GM12878 (cell line): Measurements from ENCODE around the gene EVX1. TPM values are rescaled to one million over a fixed set of nuclear protein-coding genes. Genes with fewer than 3 reads are reported as not detected.

Source experiments
- BACH1 ChIP-seq: fragments of 450-650 bp; IDR thresholded peaks from 2 replicates; pipeline ENCODE4 v1.6.1; 2017; ENCODE audit warnings: mild to moderate bottlenecking, borderline replicate concordance
- EGR1 ChIP-seq, 2 experiments: IDR thresholded peaks; 1 replicate in 1 of 2; 2 replicates in 1 of 2; pipeline ENCODE4 v1.6.1; 2011 to 2012; ENCODE audit warnings: low read depth in 2 of 2, low read length in 2 of 2, borderline replicate concordance in 1 of 2, mild to moderate bottlenecking in 1 of 2, moderate library complexity in 1 of 2
- KDM1A ChIP-seq: fragments of 200-600 bp; sonication (generic); IDR thresholded peaks from 2 replicates; pipeline ENCODE4 v1.6.1; 2016; ENCODE audit warnings: borderline replicate concordance
- PAX5 ChIP-seq: IDR thresholded peaks from 2 replicates; pipeline ENCODE4 v1.6.1; 2011; ENCODE audit warnings: low read depth, low read length, borderline replicate concordance
- POLR2AphosphoS2 ChIP-seq: IDR thresholded peaks from 2 replicates; pipeline ENCODE4 v1.6.1; 2011; ENCODE audit warnings: low read depth, mild to moderate bottlenecking, low read length, improper control_type of control experiment, moderate library complexity
- RBBP5 ChIP-seq: fragments of 200-600 bp; sonication (generic); conservative IDR thresholded peaks from 2 replicates; pipeline ENCODE4 v1.6.1; 2016
- SMARCA5 ChIP-seq: fragments of 450-650 bp; IDR thresholded peaks from 2 replicates; pipeline ENCODE4 v1.6.1; 2017; ENCODE audit warnings: mild to moderate bottlenecking
- ZNF217 ChIP-seq: fragments of 450-650 bp; IDR thresholded peaks from 2 replicates; pipeline ENCODE4 v1.6.1; 2017; ENCODE audit warnings: antibody characterized with exemption, mild to moderate bottlenecking
- polyA plus RNA-seq, 11 experiments: library from polyadenylated mRNA; depleted of rRNA in 4 of 11; unstranded in 6 of 11; stranded (reverse) in 5 of 11; fragments of >200 nt; fragmentation: Nextera tagmentation in 4 of 11; fragmentation: Illumina TruSeq in 1 of 11; extraction: Ambion mirVana in 4 of 11; extraction: Trizol in 1 of 11; gene quantifications; 1 replicate in 1 of 11; 2 replicates in 10 of 11; pipeline versions ENCODE4 v1.2.1 to v1.2.3, GENCODE V29; 2011 to 2016; ENCODE audit warnings: inconsistent platforms in 2 of 11, missing spikeins in 2 of 11, low read depth in 1 of 11
- total RNA-seq, 4 experiments: library from RNA; depleted of rRNA in 3 of 4; stranded (reverse); fragments of >200 nt in 3 of 4; fragmentation: Illumina TruSeq in 1 of 4; extraction: Trizol in 1 of 4; gene quantifications; 2 replicates each; pipeline versions ENCODE4 v1.2.1 to v1.2.3, GENCODE V29; 2013 to 2021
- TF ChIP-seq, protein P1 (sequence below): IDR thresholded peaks from 2 replicates; pipeline ENCODE4 v1.6.1; 2012; ENCODE audit warnings: improper control_type of control experiment, low read depth, low read length; ENCODE audit not compliant: insufficient replicate concordance
- TF ChIP-seq, protein P2 (sequence below): fragments of 450-650 bp; IDR thresholded peaks from 2 replicates; pipeline ENCODE4 v1.6.1; 2014; ENCODE audit warnings: mild to moderate bottlenecking
- TF ChIP-seq, protein P3 (sequence below): IDR thresholded peaks from 2 replicates; pipeline ENCODE4 v1.6.1; 2012; ENCODE audit warnings: mild to moderate bottlenecking, low read depth, low read length

Gene EVX1
- total and polyA plus RNA-seq, 10 of the 15 experiments (the other 5 are each of a cell fraction or from before 2014, with no cell fraction given), result not detected

DNA sequence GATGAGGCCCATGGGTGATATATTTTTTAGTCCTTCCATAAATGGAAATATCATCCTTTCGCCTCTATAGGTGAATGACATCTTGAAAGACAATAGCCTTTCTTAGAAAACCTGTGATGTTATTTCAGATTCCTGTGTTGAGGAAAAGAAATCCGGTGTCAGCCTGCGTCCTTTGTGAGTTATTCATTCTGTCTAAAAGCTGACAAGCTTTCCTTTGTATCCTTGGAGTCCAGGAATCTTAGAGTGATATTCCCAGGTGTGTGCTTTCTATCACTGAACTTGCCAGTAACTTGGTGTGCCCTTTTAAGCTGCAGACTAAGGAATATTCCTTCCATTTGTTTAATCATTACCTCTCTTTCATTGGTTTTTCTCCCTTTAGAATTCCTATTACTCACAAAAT, 41.0 kb downstream of the EVX1 start (continued):
- TF ChIP-seq, protein P1, sequence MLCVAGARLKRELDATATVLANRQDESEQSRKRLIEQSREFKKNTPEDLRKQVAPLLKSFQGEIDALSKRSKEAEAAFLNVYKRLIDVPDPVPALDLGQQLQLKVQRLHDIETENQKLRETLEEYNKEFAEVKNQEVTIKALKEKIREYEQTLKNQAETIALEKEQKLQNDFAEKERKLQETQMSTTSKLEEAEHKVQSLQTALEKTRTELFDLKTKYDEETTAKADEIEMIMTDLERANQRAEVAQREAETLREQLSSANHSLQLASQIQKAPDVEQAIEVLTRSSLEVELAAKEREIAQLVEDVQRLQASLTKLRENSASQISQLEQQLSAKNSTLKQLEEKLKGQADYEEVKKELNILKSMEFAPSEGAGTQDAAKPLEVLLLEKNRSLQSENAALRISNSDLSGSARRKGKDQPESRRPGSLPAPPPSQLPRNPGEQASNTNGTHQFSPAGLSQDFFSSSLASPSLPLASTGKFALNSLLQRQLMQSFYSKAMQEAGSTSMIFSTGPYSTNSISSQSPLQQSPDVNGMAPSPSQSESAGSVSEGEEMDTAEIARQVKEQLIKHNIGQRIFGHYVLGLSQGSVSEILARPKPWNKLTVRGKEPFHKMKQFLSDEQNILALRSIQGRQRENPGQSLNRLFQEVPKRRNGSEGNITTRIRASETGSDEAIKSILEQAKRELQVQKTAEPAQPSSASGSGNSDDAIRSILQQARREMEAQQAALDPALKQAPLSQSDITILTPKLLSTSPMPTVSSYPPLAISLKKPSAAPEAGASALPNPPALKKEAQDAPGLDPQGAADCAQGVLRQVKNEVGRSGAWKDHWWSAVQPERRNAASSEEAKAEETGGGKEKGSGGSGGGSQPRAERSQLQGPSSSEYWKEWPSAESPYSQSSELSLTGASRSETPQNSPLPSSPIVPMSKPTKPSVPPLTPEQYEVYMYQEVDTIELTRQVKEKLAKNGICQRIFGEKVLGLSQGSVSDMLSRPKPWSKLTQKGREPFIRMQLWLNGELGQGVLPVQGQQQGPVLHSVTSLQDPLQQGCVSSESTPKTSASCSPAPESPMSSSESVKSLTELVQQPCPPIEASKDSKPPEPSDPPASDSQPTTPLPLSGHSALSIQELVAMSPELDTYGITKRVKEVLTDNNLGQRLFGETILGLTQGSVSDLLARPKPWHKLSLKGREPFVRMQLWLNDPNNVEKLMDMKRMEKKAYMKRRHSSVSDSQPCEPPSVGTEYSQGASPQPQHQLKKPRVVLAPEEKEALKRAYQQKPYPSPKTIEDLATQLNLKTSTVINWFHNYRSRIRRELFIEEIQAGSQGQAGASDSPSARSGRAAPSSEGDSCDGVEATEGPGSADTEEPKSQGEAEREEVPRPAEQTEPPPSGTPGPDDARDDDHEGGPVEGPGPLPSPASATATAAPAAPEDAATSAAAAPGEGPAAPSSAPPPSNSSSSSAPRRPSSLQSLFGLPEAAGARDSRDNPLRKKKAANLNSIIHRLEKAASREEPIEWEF, result no peak
- TF ChIP-seq BACH1, result no peak
- TF ChIP-seq KDM1A, result no peak
- TF ChIP-seq RBBP5, result no peak
- no peak for TF ChIP-seq PAX5
- TF ChIP-seq, protein P2, sequence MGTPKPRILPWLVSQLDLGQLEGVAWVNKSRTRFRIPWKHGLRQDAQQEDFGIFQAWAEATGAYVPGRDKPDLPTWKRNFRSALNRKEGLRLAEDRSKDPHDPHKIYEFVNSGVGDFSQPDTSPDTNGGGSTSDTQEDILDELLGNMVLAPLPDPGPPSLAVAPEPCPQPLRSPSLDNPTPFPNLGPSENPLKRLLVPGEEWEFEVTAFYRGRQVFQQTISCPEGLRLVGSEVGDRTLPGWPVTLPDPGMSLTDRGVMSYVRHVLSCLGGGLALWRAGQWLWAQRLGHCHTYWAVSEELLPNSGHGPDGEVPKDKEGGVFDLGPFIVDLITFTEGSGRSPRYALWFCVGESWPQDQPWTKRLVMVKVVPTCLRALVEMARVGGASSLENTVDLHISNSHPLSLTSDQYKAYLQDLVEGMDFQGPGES, result no peak
- TF ChIP-seq POLR2AphosphoS2, result no peak
- TF ChIP-seq, protein P3, sequence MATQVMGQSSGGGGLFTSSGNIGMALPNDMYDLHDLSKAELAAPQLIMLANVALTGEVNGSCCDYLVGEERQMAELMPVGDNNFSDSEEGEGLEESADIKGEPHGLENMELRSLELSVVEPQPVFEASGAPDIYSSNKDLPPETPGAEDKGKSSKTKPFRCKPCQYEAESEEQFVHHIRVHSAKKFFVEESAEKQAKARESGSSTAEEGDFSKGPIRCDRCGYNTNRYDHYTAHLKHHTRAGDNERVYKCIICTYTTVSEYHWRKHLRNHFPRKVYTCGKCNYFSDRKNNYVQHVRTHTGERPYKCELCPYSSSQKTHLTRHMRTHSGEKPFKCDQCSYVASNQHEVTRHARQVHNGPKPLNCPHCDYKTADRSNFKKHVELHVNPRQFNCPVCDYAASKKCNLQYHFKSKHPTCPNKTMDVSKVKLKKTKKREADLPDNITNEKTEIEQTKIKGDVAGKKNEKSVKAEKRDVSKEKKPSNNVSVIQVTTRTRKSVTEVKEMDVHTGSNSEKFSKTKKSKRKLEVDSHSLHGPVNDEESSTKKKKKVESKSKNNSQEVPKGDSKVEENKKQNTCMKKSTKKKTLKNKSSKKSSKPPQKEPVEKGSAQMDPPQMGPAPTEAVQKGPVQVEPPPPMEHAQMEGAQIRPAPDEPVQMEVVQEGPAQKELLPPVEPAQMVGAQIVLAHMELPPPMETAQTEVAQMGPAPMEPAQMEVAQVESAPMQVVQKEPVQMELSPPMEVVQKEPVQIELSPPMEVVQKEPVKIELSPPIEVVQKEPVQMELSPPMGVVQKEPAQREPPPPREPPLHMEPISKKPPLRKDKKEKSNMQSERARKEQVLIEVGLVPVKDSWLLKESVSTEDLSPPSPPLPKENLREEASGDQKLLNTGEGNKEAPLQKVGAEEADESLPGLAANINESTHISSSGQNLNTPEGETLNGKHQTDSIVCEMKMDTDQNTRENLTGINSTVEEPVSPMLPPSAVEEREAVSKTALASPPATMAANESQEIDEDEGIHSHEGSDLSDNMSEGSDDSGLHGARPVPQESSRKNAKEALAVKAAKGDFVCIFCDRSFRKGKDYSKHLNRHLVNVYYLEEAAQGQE, result no peak
- no peak for TF ChIP-seq EGR1 (IDR thresholded peaks at IDR 0.05; ENCODE audit: borderline replicate concordance in 1 of 2, low read depth in 2 of 2, low read length in 2 of 2)
- no peak for TF ChIP-seq ZNF217
- no peak for TF ChIP-seq SMARCA5
